C4-2B (cell line): ENCODE results near the gene ZNF805.

Experiments used
- H3K27ac ChIP-seq: fragments of 450-650 bp; 2 replicates; pipeline ENCODE4 v1.5.1; 2017
- ZFX ChIP-seq: fragments of 450-650 bp; IDR thresholded peaks from 2 replicates; pipeline ENCODE4 v1.6.1; 2017
- TF ChIP-seq, protein P1 (sequence below): fragments of 450-650 bp; conservative IDR thresholded peaks from 2 replicates; pipeline ENCODE4 v1.5.1; 2017; ENCODE audit warnings: mild to moderate bottlenecking

ZNF805 gene

DNA sequence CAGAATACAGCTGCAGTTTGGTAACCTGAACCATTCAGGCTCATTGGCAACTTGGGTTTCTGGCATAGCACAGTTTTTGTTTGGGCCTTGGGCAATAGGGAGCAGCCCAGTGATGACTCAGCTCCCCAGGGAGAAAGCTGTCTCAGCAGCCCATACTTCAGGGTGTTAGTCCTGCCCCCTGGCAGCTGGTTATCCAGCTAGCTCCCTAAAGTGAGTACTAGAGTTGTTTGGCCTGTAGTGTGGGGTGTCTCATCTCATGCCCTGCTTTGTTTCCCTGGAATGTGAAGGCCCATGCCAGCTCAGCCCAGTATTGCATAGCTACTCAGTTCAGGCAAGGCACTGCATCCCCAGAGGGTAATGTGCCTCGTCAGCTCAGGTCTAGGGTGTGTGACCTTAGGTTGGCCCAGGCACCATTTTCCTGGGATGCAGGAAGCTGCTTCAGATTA lies 61.6 kb downstream of the ZNF805 start:
- no peak overlapping the region for H3K27ac ChIP-seq
- TF ChIP-seq ZFX = no peak
- TF ChIP-seq, protein P1, sequence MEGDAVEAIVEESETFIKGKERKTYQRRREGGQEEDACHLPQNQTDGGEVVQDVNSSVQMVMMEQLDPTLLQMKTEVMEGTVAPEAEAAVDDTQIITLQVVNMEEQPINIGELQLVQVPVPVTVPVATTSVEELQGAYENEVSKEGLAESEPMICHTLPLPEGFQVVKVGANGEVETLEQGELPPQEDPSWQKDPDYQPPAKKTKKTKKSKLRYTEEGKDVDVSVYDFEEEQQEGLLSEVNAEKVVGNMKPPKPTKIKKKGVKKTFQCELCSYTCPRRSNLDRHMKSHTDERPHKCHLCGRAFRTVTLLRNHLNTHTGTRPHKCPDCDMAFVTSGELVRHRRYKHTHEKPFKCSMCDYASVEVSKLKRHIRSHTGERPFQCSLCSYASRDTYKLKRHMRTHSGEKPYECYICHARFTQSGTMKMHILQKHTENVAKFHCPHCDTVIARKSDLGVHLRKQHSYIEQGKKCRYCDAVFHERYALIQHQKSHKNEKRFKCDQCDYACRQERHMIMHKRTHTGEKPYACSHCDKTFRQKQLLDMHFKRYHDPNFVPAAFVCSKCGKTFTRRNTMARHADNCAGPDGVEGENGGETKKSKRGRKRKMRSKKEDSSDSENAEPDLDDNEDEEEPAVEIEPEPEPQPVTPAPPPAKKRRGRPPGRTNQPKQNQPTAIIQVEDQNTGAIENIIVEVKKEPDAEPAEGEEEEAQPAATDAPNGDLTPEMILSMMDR = no peak

DNA sequence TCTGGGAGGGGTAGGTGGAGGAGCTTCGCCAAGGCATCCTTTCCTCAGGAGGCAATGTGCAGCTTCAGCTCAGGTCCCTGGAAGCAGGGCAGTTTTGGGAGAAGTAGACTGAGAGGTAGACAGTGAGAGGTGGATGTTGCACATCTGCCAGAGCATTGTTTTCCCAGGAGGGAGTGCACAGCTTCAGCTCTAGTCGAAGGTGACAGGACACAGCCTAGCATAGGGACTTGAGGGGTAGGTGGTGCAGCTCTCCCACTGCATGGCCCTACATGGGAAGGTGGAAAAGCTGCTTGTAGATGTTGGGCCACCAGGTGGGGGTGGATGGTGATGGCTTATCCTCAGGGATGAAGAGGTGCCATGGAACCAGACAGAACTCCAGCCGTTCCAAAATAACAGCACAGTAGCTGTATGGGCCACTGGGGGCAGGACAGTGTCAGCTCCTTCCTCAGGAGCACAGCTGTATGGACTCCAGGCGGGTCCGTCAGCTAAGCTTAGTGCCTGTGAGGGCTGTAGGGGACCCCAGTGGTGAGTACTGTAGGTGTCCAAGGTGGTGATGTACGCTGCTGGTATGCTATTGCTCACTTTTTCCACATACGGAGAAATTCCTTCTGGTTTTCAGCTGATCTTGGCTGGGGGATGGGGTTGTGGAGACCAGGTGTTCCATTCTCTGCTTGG lies 62.4 kb downstream of the ZNF805 start:
- H3K27ac ChIP-seq = peak overlapping the region; percentile 13; the same call in 1 of the 2 replicates
- TF ChIP-seq ZFX = no peak
- TF ChIP-seq, protein P1 = no peak
